OCI-LY3 (cell line): ENCODE measurements around the gene CA11.

Experiments
- CTCF ChIP-seq: fragments of 200-600, 300-600 bp; sonication (generic); IDR thresholded peaks from 2 replicates; pipeline ENCODE4 v1.5.1; 2014; ENCODE audit warnings: antibody characterized with exemption, low read length, low read depth
- EZH2phosphoT487 ChIP-seq: fragments of 200-600 bp; shearing (Covaris generic); IDR thresholded peaks from 2 replicates; pipeline ENCODE4 v1.6.1; 2018; ENCODE audit warnings: antibody characterized with exemption, mixed run types, low read depth

DNA sequence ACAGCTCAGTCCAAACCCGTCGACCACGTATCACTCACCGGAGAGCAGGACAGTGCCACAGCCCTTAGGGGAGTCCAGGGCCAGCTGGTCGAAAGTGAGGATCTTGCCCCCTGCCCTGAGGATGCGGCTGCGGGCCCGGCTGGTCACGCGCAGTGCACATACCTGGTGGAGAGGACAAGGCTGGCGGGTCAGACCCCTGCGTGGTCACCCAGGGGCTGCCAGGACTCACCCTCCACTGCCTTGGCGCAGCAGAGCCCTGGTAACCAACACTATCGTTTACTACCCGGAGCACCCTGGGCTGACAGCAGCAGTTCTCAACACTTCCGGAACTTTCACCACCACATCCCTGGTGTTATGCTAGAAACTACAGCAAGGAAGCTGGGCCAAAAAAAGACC lies 29.9 kb downstream of the CA11 start:
- TF ChIP-seq CTCF, result no peak
- TF ChIP-seq EZH2phosphoT487, result no peak
